GM18858 (cell line): ENCODE results near the gene CDH13.

Source experiments
- ATAC-seq: cut with Tn5 transposase; IDR thresholded peaks from one replicate; pipeline ENCODE4 v1.9.1; 2021; ENCODE audit not compliant: unreplicated experiment

CDH13 gene

GRCh38 chr16:83095941-83096692 lies 469.3 kb downstream of the CDH13 start:
- no peak for ATAC-seq

- ATAC-seq, result no peak
Observed at GRCh38 chr16:83098536-83098935, 471.8 kb downstream of the CDH13 start.

GRCh38 chr16:83100679-83101078 lies 473.9 kb downstream of the CDH13 start:
- no peak for ATAC-seq

GRCh38 chr16:83102336-83102735 lies 475.6 kb downstream of the CDH13 start:
- ATAC-seq, result no peak

GRCh38 chr16:83105279-83106077 lies 478.7 kb downstream of the CDH13 start:
- no peak for ATAC-seq

- no peak for ATAC-seq
Observed at GRCh38 chr16:83109490-83110125, 482.8 kb downstream of the CDH13 start.

- no peak for ATAC-seq
Observed at GRCh38 chr16:83110269-83110668, 483.5 kb downstream of the CDH13 start.

- no peak for ATAC-seq
Observed at GRCh38 chr16:83113317-83113716, 486.5 kb downstream of the CDH13 start.

GRCh38 chr16:83113811-83114210 lies 487.0 kb downstream of the CDH13 start:
- ATAC-seq, result no peak

- ATAC-seq, result no peak
Observed at GRCh38 chr16:83115491-83116232, 488.9 kb downstream of the CDH13 start.

GRCh38 chr16:83116274-83116892 lies 489.6 kb downstream of the CDH13 start:
- no peak for ATAC-seq

- no peak for ATAC-seq
Observed at GRCh38 chr16:83117810-83118209, 491.0 kb downstream of the CDH13 start.

- ATAC-seq, result no peak
Observed at GRCh38 chr16:83118365-83118764, 491.6 kb downstream of the CDH13 start.

GRCh38 chr16:83125999-83126568 lies 499.3 kb downstream of the CDH13 start:
- no peak for ATAC-seq

- no peak for ATAC-seq
Observed at GRCh38 chr16:83128041-83128440, 501.3 kb downstream of the CDH13 start.

GRCh38 chr16:83130039-83130438 lies 503.3 kb downstream of the CDH13 start:
- ATAC-seq, result no peak

- no peak for ATAC-seq
Observed at GRCh38 chr16:83134638-83135037, 507.9 kb downstream of the CDH13 start.

GRCh38 chr16:83136419-83136818 lies 509.6 kb downstream of the CDH13 start:
- no peak for ATAC-seq

GRCh38 chr16:83136924-83137323 lies 510.2 kb downstream of the CDH13 start:
- ATAC-seq, result no peak

GRCh38 chr16:83137326-83137781 lies 510.6 kb downstream of the CDH13 start:
- ATAC-seq, result no peak
